Liver (tissue), 9 donors: ENCODE measurements around the gene RHBDF2. TPM values are rescaled to one million over a fixed set of nuclear protein-coding genes. Genes with fewer than 3 reads are reported as not detected.
A peak's percentile ranks its signal among the peaks of the same experiment; 100 is the strongest.

Experiments
- DNase-seq: peaks from one replicate; pipeline ENCODE4 v3.0.0-alpha.2; 2017; ENCODE audit warnings: low spot score
- H3K27ac ChIP-seq, 2 donors: one replicate each; pipeline ENCODE4 v1.7.0; 2013; ENCODE audit warnings: inconsistent platforms in 2 of 2, low read length in 2 of 2, control low read depth in 1 of 2, low read depth in 1 of 2, mild to moderate bottlenecking in 1 of 2
- H3K27me3 ChIP-seq, 4 donors: one replicate each; pipeline versions ENCODE4 v1.6.1 to v1.7.0; 2013; ENCODE audit warnings: low read length in 3 of 4, inconsistent platforms in 1 of 4, mild to moderate bottlenecking in 1 of 4, moderate library complexity in 1 of 4; ENCODE audit not compliant: control insufficient read depth in 4 of 4, insufficient read depth in 4 of 4
- H3K36me3 ChIP-seq, 4 donors: one replicate each; pipeline versions ENCODE4 v1.6.1 to v1.7.0; 2013; ENCODE audit warnings: low read length in 3 of 4, mild to moderate bottlenecking in 3 of 4, low read depth in 1 of 4, moderate library complexity in 1 of 4; ENCODE audit not compliant: control insufficient read depth in 4 of 4, insufficient read depth in 3 of 4
- H3K4me1 ChIP-seq, 4 donors: one replicate each; pipeline versions ENCODE4 v1.6.1 to v1.7.0; 2013; ENCODE audit warnings: low read length in 3 of 4, mild to moderate bottlenecking in 3 of 4, moderate library complexity in 1 of 4; ENCODE audit not compliant: control insufficient read depth in 4 of 4, insufficient read depth in 4 of 4
- H3K4me3 ChIP-seq, 3 donors: one replicate each; pipeline versions ENCODE4 v1.6.1 to v1.7.0; 2013; ENCODE audit warnings: low read length in 3 of 3, control low read depth in 1 of 3, low read depth in 1 of 3, mild to moderate bottlenecking in 1 of 3
- H3K9ac ChIP-seq, 2 donors: one replicate each; pipeline ENCODE4 v1.7.0; 2013; ENCODE audit warnings: low read length in 2 of 2, mild to moderate bottlenecking in 2 of 2, moderate library complexity in 2 of 2, control low read depth in 1 of 2, low read depth in 1 of 2
- H3K9me3 ChIP-seq, 4 donors: one replicate each; pipeline versions ENCODE4 v1.6.1 to v1.7.0; 2013; ENCODE audit warnings: low read length in 3 of 4; ENCODE audit not compliant: control insufficient read depth in 4 of 4
- ATF3 ChIP-seq: IDR thresholded peaks from 2 replicates; pipeline ENCODE4 v1.6.1; 2016; ENCODE audit warnings: antibody characterized with exemption
- FOXA1 ChIP-seq: IDR thresholded peaks from 2 replicates; pipeline ENCODE4 v1.6.1; 2016; ENCODE audit warnings: antibody characterized with exemption
- GABPA ChIP-seq, 2 donors: IDR thresholded peaks in 1 of 2; conservative IDR thresholded peaks in 1 of 2; 2 replicates each; pipeline ENCODE4 v1.6.1; 2016; ENCODE audit warnings: antibody characterized with exemption in 2 of 2, mild to moderate bottlenecking in 1 of 2, moderate library complexity in 1 of 2
- HNF4G ChIP-seq: IDR thresholded peaks from 2 replicates; pipeline ENCODE4 v1.6.1; 2016; ENCODE audit warnings: antibody characterized with exemption
- JUND ChIP-seq, 2 donors: IDR thresholded peaks; 2 replicates each; pipeline ENCODE4 v1.6.1; 2016; ENCODE audit warnings: antibody characterized with exemption in 2 of 2
- NR2F2 ChIP-seq: IDR thresholded peaks from 2 replicates; pipeline ENCODE4 v1.6.1; 2016; ENCODE audit warnings: antibody characterized with exemption
- RAD21 ChIP-seq, 2 donors: IDR thresholded peaks; 2 replicates each; pipeline ENCODE4 v1.6.1; 2016; ENCODE audit warnings: antibody characterized with exemption in 2 of 2, mild to moderate bottlenecking in 2 of 2
- REST ChIP-seq: IDR thresholded peaks from 2 replicates; pipeline ENCODE4 v1.6.1; 2016; ENCODE audit warnings: antibody characterized with exemption, mild to moderate bottlenecking
- RXRA ChIP-seq, 2 donors: IDR thresholded peaks; 2 replicates each; pipeline ENCODE4 v1.6.1; 2017 to 2018; ENCODE audit warnings: antibody characterized with exemption in 2 of 2, mild to moderate bottlenecking in 1 of 2
- SP1 ChIP-seq: IDR thresholded peaks from 2 replicates; pipeline ENCODE4 v1.6.1; 2018; ENCODE audit warnings: antibody characterized with exemption, mild to moderate bottlenecking
- TAF1 ChIP-seq: conservative IDR thresholded peaks from 2 replicates; pipeline ENCODE4 v1.6.1; 2016; ENCODE audit warnings: antibody characterized with exemption, mild to moderate bottlenecking
- YY1 ChIP-seq: IDR thresholded peaks from 2 replicates; pipeline ENCODE4 v1.6.1; 2016; ENCODE audit warnings: antibody characterized with exemption, mild to moderate bottlenecking
- WGBS: extraction: QIAGEN DNeasy Blood & Tissue Kit; methylation state at CpG from one replicate; pipeline ENCODE4 v1.1.7; 2013; 5-methylcytosine and 5-hydroxymethylcytosine counted together
- polyA plus RNA-seq, 2 donors: library from polyadenylated mRNA; stranded (reverse) in 1 of 2; unstranded in 1 of 2; fragments of 200-250 nt in 1 of 2; fragments of >200 nt in 1 of 2; fragmentation: Nextera tagmentation in 1 of 2; extraction: Ambion mirVana in 1 of 2; gene quantifications; one replicate each; pipeline versions ENCODE4 v1.2.1 to v1.2.3, GENCODE V29; 2013 to 2015
- total RNA-seq, 2 donors: library from RNA; depleted of rRNA; stranded (reverse); fragments of >200 nt; gene quantifications; one replicate each; pipeline ENCODE4 v1.2.3, GENCODE V29; 2014
- TF ChIP-seq, protein P1 (sequence below): IDR thresholded peaks from 2 replicates; pipeline ENCODE4 v1.6.1; 2016; ENCODE audit warnings: antibody characterized with exemption
- donor health status: healthy.
- donor health status: healthy.
- donor health status: healthy.
- donor health status: healthy.
- donor health status: healthy.

The RHBDF2 gene
- total and polyA plus RNA-seq, 4 donors: 2.9 to 6.7 (median 4.6) TPM

DNA sequence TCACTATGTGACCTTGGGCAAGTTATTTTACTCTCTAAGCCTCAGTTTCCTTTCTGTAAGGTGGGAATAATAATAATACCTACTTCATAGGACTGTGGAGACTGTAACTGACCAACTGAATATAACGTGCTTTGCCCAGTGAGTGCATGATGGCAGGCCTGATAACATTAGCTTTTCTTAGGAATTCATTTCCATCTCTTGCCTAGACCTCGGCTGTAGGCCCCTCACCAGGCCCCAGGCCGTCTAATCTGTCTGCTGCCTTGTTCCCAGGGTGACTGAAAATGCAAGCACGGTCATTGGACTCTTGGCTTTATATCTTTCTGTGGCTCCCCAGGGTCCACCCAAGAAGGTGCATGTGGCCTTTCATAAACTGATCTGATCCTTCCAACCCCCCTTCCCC lies 41.5 kb downstream of the RHBDF2 start:
- WGBS: 77% methylated on average over 4 of the region's 4 CpGs
- no peak for DNase-seq
- Histone ChIP-seq H3K9me3 (no peaks in the 10 kb centered on the region), H3K27ac (no peak overlapping the region), H3K4me1 (no peaks in the 10 kb centered on the region), H3K27me3 (no peaks in the 10 kb centered on the region), H3K4me3 (no peak overlapping the region), H3K36me3 (no peaks in the 10 kb centered on the region), H3K9ac (no peak overlapping the region)
- TF ChIP-seq TAF1 (no peak), ATF3 (no peak)

DNA sequence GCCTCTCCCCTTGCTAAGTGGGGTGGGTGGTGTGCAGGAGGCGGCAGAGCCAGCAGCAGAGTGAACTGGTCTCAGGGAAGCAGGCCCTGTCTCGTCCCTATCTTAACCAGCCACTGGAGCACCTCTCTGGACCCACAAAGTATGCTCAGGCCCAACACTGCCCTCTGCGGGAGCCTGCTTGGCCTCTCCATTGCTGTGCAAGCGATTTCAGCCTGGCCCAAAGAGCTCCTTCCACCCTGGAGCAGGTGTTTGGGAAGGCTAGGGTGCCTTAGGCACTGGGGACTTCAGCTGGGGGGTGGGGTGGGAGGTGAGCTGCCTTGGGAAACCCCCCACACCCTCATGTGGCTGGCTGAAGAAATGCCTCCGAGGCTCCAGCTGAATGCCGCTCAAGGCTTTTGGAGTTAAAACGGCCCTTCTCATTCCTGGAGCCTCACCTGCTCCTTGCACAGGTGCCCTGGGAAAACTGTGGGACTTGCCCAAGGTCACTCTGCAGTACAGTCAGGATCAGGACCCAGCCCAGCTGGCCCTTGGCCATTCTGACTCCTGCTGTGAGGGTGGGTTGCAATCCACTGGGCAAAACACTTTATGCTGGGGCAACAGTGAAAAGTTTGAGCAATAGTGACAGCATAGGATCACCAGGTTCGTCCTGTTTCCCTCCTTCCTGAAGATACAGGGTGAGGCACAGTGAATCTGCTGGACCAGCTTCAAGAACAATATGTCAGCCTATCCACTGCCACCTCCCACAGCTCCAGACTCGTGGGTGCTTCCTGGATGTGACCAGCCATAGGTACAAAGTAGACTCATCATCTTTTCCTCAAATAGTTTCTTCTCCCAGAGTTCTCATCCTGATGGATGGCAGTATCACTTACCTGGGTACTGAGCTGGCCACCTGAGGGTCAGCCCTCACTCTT lies 42.4 kb downstream of the RHBDF2 start:
- H3K36me3 ChIP-seq: no peaks in the 10 kb centered on the region
- no peaks in the 10 kb centered on the region for H3K4me1 ChIP-seq
- no peak overlapping the region for H3K27ac ChIP-seq
- peak; percentile 36 to 70 for TF ChIP-seq RAD21 (IDR thresholded peaks at IDR 0.05)
- TF ChIP-seq, protein P1, sequence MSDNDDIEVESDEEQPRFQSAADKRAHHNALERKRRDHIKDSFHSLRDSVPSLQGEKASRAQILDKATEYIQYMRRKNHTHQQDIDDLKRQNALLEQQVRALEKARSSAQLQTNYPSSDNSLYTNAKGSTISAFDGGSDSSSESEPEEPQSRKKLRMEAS: no peak
- DNase-seq: peak; percentile 73
- no peaks in the 10 kb centered on the region for H3K27me3 ChIP-seq
- H3K4me3 ChIP-seq: no peak overlapping the region
- H3K9me3 ChIP-seq: no peaks in the 10 kb centered on the region
- 63% methylated on average over 9 of the region's 9 CpGs for WGBS
- no peak overlapping the region for H3K9ac ChIP-seq

DNA sequence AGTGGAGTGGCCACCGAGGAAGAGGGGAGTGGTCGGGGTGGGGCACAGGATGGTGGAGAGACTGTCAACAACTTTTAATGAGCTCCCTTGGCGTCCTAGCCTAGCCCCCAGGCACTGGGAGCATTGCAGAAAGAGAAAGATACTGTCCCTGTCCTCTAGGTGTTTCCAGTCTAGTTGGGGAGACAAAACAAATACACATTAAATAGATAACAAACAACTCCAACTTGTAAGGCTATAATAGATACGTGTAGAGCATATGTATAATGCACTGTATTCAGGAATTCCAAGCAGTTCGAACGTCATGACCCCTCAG lies 47.8 kb downstream of the RHBDF2 start:
- WGBS: 30% methylated on average over 6 of the region's 6 CpGs
- no peak overlapping the region for H3K9ac ChIP-seq
- H3K4me3 ChIP-seq: no peak overlapping the region
- TF ChIP-seq NR2F2 (no peak), FOXA1 (no peak), REST (no peak), JUND (IDR thresholded peaks at IDR 0.05) (no peak), YY1 (no peak), RAD21 (IDR thresholded peaks at IDR 0.05) (no peak), RXRA (IDR thresholded peaks at IDR 0.05) (no peak), SP1 (no peak), GABPA (IDR thresholded peaks at IDR 0.05 in 1 of 2, conservative IDR thresholded peaks at IDR 0.05 in 1 of 2) (no peak), HNF4G (no peak)
- TF ChIP-seq, protein P1: no peak
- H3K27ac ChIP-seq: no peak overlapping the region
- H3K9me3 ChIP-seq: no peaks in the 10 kb centered on the region
- no peaks in the 10 kb centered on the region for H3K36me3 ChIP-seq
- H3K27me3 ChIP-seq: no peaks in the 10 kb centered on the region
- H3K4me1 ChIP-seq: peaks cover 0 to 12% (median 11%) of the 10 kb centered on the region in 4 donors
- no peak for DNase-seq
